Vagina (tissue), 2 donors: ENCODE data around the gene MESD. TPM values are rescaled to one million over a fixed set of nuclear protein-coding genes. Genes with fewer than 3 reads are reported as not detected.

ENCODE experiments used
- DNase-seq, 2 donors: peaks; one replicate each; pipeline ENCODE4 v3.0.0-alpha.2; 2017; ENCODE audit errors: extremely low spot score in 2 of 2
- H3K27ac ChIP-seq: fragments of 200-600 bp; sonication (generic); one replicate; pipeline ENCODE4 v1.5.1; 2019
- H3K27me3 ChIP-seq: fragments of 200-600 bp; sonication (generic); one replicate; pipeline ENCODE4 v1.5.1; 2019
- H3K36me3 ChIP-seq, 2 donors: fragments of 200-600 bp; sonication (generic); one replicate each; pipeline ENCODE4 v1.5.1; 2017 to 2019
- H3K4me1 ChIP-seq: fragments of 200-600 bp; sonication (generic); one replicate; pipeline ENCODE4 v1.5.1; 2019
- H3K4me3 ChIP-seq, 2 donors: fragments of 200-600 bp; sonication (generic); 1 replicate in 1 of 2; 2 replicates in 1 of 2; pipeline ENCODE4 v1.5.1; 2016 to 2019
- H3K9me3 ChIP-seq: fragments of 200-600 bp; sonication (generic); one replicate; pipeline ENCODE4 v1.5.1; 2019
- CTCF ChIP-seq, 3 experiments: fragments of 450-650 bp in 2 of 3; fragments of 200-600 bp in 1 of 3; sonication (generic) in 1 of 3; IDR thresholded peaks; one replicate each; pipeline ENCODE4 v1.5.1; 2017 to 2019; ENCODE audit warnings: antibody characterized with exemption in 3 of 3, mild to moderate bottlenecking in 2 of 3, moderate library complexity in 2 of 3
- POLR2A ChIP-seq, 2 donors: fragments of 450-650 bp; IDR thresholded peaks; one replicate each; pipeline ENCODE4 v1.6.1; 2017; ENCODE audit warnings: antibody characterized with exemption in 2 of 2, mild to moderate bottlenecking in 2 of 2, moderate library complexity in 2 of 2
- POLR2AphosphoS5 ChIP-seq, 2 donors: sonication (generic); formaldehyde crosslinking; IDR thresholded peaks; one replicate each; pipeline ENCODE4 v1.9.0; 2017; ENCODE audit warnings: antibody characterized with exemption in 2 of 2, mild to moderate bottlenecking in 2 of 2, low read depth in 1 of 2; ENCODE audit not compliant: insufficient read depth in 1 of 2
- intact Hi-C: fragments of 100-400 bp; cut with DNase I; formaldehyde crosslinking; loops from one replicate; pipeline ENCODE4 v1.15.1; 2023
- total RNA-seq: library from RNA; depleted of rRNA; stranded (reverse); fragments of >200 nt; gene quantifications from one replicate; pipeline ENCODE4 v1.2.3, GENCODE V29; 2016

MESD gene
- 17.9 TPM for total RNA-seq

GRCh38 chr15:80989518-80990478, at the start of gene MESD:
MESD (minus strand) TSS chr15:80989819; CDS start chr15:80989791, 28 bp downstream.
- Histone ChIP-seq H3K9me3 (no peaks in the 10 kb centered on the region), H3K4me1 (peaks cover 59% of the 10 kb centered on the region), H3K36me3 (no peaks in the 10 kb centered on the region), H3K27ac (peak within 1 kb of the TSS; percentile 92), H3K4me3 (peak within 1 kb of the TSS; percentile 81 to 92), H3K27me3 (no peaks in the 10 kb centered on the region)
- no peak for TF ChIP-seq CTCF (IDR thresholded peaks at IDR 0.05)
- TF ChIP-seq POLR2AphosphoS5 (IDR thresholded peaks at IDR 0.05; ENCODE audit: insufficient read depth in 1 of 2, low read depth in 1 of 2) = peak; percentile 46 to 98
- TF ChIP-seq POLR2A (IDR thresholded peaks at IDR 0.05) = peak in 1 of 2 donors; percentile 76
- peak in 1 of 2 donors; percentile 96 for DNase-seq
- intact Hi-C loops = no loop called here

- peaks cover 16% of the 10 kb centered on the region for H3K4me1 ChIP-seq
- H3K27ac ChIP-seq = no peak overlapping the region
- H3K36me3 ChIP-seq = no peaks in the 10 kb centered on the region
- intact Hi-C loops = no loop called here
- no peak for TF ChIP-seq POLR2A (IDR thresholded peaks at IDR 0.05)
- TF ChIP-seq POLR2AphosphoS5 (IDR thresholded peaks at IDR 0.05; ENCODE audit: insufficient read depth in 1 of 2, low read depth in 1 of 2) = peak in 1 of 2 donors; percentile 8
- no peaks in the 10 kb centered on the region for H3K9me3 ChIP-seq
- no peaks in the 10 kb centered on the region for H3K27me3 ChIP-seq
- no peak overlapping the region for H3K4me3 ChIP-seq
- DNase-seq = peak; percentile 43 to 77
Observed at GRCh38 chr15:81038975-81039607, 49.5 kb upstream of the MESD start.

- Histone ChIP-seq H3K9me3 (no peaks in the 10 kb centered on the region), H3K27me3 (no peaks in the 10 kb centered on the region), H3K4me3 (no peak overlapping the region), H3K27ac (no peak overlapping the region), H3K4me1 (peaks cover 16% of the 10 kb centered on the region), H3K36me3 (no peaks in the 10 kb centered on the region)
- DNase-seq = peak; percentile 58 to 62
- TF ChIP-seq POLR2A (IDR thresholded peaks at IDR 0.05) = no peak
- TF ChIP-seq POLR2AphosphoS5 (IDR thresholded peaks at IDR 0.05; ENCODE audit: insufficient read depth in 1 of 2, low read depth in 1 of 2) = no peak
- TF ChIP-seq CTCF (IDR thresholded peaks at IDR 0.05) = no peak
- intact Hi-C loops = no loop called here
Observed at GRCh38 chr15:81037952-81038743, 48.5 kb upstream of the MESD start.

DNA sequence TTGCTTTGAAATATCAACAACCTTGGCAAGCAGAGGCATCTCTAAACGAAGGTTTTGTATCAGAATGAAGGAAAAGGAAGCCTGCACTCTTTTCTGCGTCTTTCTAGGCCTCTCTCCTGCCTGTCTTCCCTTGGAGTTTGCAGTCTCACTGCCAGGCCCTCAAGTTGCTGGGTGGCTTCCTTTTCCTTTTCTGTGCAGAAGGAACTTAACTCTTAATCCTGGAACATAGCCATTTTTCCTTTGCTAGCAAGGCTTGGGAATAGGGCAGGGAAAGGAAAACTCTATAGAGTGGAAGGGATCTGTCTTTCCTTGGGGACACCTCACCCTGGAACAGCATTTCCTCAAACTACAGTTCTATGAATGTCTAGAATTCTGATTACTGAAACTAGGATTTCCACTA, 43.9 kb upstream of the MESD start:
- Histone ChIP-seq H3K9me3 (no peaks in the 10 kb centered on the region), H3K27me3 (no peaks in the 10 kb centered on the region), H3K36me3 (no peaks in the 10 kb centered on the region), H3K27ac (no peak overlapping the region), H3K4me1 (peaks cover 11% of the 10 kb centered on the region), H3K4me3 (no peak overlapping the region)
- TF ChIP-seq POLR2A (IDR thresholded peaks at IDR 0.05) = no peak
- TF ChIP-seq CTCF (IDR thresholded peaks at IDR 0.05) = no peak
- TF ChIP-seq POLR2AphosphoS5 (IDR thresholded peaks at IDR 0.05; ENCODE audit: insufficient read depth in 1 of 2, low read depth in 1 of 2) = no peak
- intact Hi-C loops = no loop called here
- DNase-seq = peak in 1 of 2 donors; percentile 31

GRCh38 chr15:81032818-81033217, 43.2 kb upstream of the MESD start:
- Histone ChIP-seq H3K27ac (no peak overlapping the region), H3K4me3 (no peak overlapping the region), H3K27me3 (no peaks in the 10 kb centered on the region), H3K36me3 (no peaks in the 10 kb centered on the region), H3K4me1 (peaks cover 4% of the 10 kb centered on the region), H3K9me3 (no peaks in the 10 kb centered on the region)
- no peak for DNase-seq
- TF ChIP-seq POLR2A (IDR thresholded peaks at IDR 0.05) (no peak), POLR2AphosphoS5 (IDR thresholded peaks at IDR 0.05; ENCODE audit: insufficient read depth in 1 of 2, low read depth in 1 of 2) (no peak), CTCF (IDR thresholded peaks at IDR 0.05) (no peak)
- intact Hi-C loops = no loop called here
